Measurements from ENCODE around the gene DUSP8.
"Not testable (repeated sequence)": the region's sequence is repeated elsewhere in the genome, so short reads cannot be mapped to it uniquely, and the experiment has no call there.

Gene DUSP8

GRCh38 chr11:1572197-1573076 is at the start of gene DUSP8:
Gene DUSP8 (minus strand): TSS chr11:1572271. CDS start chr11:1565826, 6,445 bp downstream.
- peak; percentile 94 for DNase-seq (ENCODE audit: low spot score)

- peak; percentile 12 for DNase-seq (ENCODE audit: low spot score)
These were observed 47.4 kb upstream of the DUSP8 start for GRCh38 chr11:1619449-1619848.

GRCh38 chr11:1618231-1618630 is 46.2 kb upstream of the DUSP8 start:
- no peak for DNase-seq (ENCODE audit: low spot score)

- no peak for DNase-seq (ENCODE audit: low spot score)
These were observed 36.3 kb upstream of the DUSP8 start, which contains the start of gene KRTAP5-3 for GRCh38 chr11:1608363-1608762. Gene KRTAP5-3 (minus strand): TSS chr11:1608463. CDS start chr11:1608385, 78 bp downstream.

- not testable (repeated sequence) for DNase-seq (ENCODE audit: low spot score)
These were observed 35.8 kb upstream of the DUSP8 start for GRCh38 chr11:1607901-1608300.

GRCh38 chr11:1607156-1607845 is 35.2 kb upstream of the DUSP8 start:
- DNase-seq (ENCODE audit: low spot score) = not testable (repeated sequence)

GRCh38 chr11:1605923-1606322 is 33.9 kb upstream of the DUSP8 start:
- DNase-seq (ENCODE audit: low spot score) = peak; percentile 27

GRCh38 chr11:1604711-1605110 is 32.6 kb upstream of the DUSP8 start:
- DNase-seq (ENCODE audit: low spot score) = no peak

GRCh38 chr11:1604181-1604580 is 32.1 kb upstream of the DUSP8 start:
- DNase-seq (ENCODE audit: low spot score) = no peak

- no peak for DNase-seq (ENCODE audit: low spot score)
These were observed 31.6 kb upstream of the DUSP8 start for GRCh38 chr11:1603629-1604028.

- DNase-seq (ENCODE audit: low spot score) = not testable (repeated sequence)
These were observed 29.6 kb upstream of the DUSP8 start for GRCh38 chr11:1601663-1602062.

- DNase-seq (ENCODE audit: low spot score) = no peak
These were observed 28.6 kb upstream of the DUSP8 start for GRCh38 chr11:1600626-1601025.

- DNase-seq (ENCODE audit: low spot score) = peak; percentile 30
These were observed 26.7 kb upstream of the DUSP8 start for GRCh38 chr11:1598816-1599215.

- DNase-seq (ENCODE audit: low spot score) = not testable (repeated sequence)
These were observed 26.3 kb upstream of the DUSP8 start for GRCh38 chr11:1598406-1598805.

GRCh38 chr11:1597994-1598380 is 25.9 kb upstream of the DUSP8 start, which contains the start of gene KRTAP5-2:
Gene KRTAP5-2 (minus strand): TSS chr11:1598294. CDS start chr11:1598250, 44 bp downstream.
- DNase-seq (ENCODE audit: low spot score) = no peak

- no peak for DNase-seq (ENCODE audit: low spot score)
These were observed 25.4 kb upstream of the DUSP8 start for GRCh38 chr11:1597331-1597993.

GRCh38 chr11:1596576-1597121 is 24.6 kb upstream of the DUSP8 start:
- DNase-seq (ENCODE audit: low spot score) = not testable (repeated sequence)

GRCh38 chr11:1595994-1596575 is 24.0 kb upstream of the DUSP8 start:
- not testable (repeated sequence) for DNase-seq (ENCODE audit: low spot score)

- DNase-seq (ENCODE audit: low spot score) = no peak
These were observed 20.6 kb upstream of the DUSP8 start for GRCh38 chr11:1592628-1593027.

GRCh38 chr11:1589996-1590395 is 17.9 kb upstream of the DUSP8 start:
- DNase-seq (ENCODE audit: low spot score) = no peak

- DNase-seq (ENCODE audit: low spot score) = peak; percentile 54
These were observed 17.3 kb upstream of the DUSP8 start for GRCh38 chr11:1589191-1589963.

Data from CD4-positive, alpha-beta T cell treated with Interleukin-15 for 4 hours (primary cell).